GM12878 (cell line): Measurements from ENCODE around the gene SESTD1.

Experiments used
- EP300 ChIP-seq, 2 experiments: fragments of 150-350 bp in 1 of 2; IDR thresholded peaks; 2 replicates each; pipeline ENCODE4 v1.6.1; 2011 to 2012; ENCODE audit warnings: low read depth in 2 of 2, low read length in 2 of 2, borderline replicate concordance in 1 of 2, improper control_type of control experiment in 1 of 2, inconsistent platforms in 1 of 2; ENCODE audit not compliant: control insufficient read depth in 1 of 2
- KDM1A ChIP-seq: fragments of 200-600 bp; sonication (generic); IDR thresholded peaks from 2 replicates; pipeline ENCODE4 v1.6.1; 2016; ENCODE audit warnings: borderline replicate concordance
- MTA2 ChIP-seq: fragments of 450-650 bp; IDR thresholded peaks from 2 replicates; pipeline ENCODE4 v1.6.1; 2016; ENCODE audit warnings: low read depth, mild to moderate bottlenecking, moderate library complexity
- POLR2AphosphoS5 ChIP-seq: IDR thresholded peaks from 2 replicates; pipeline ENCODE4 v1.6.1; 2011; ENCODE audit warnings: mild to moderate bottlenecking, low read length, inconsistent platforms
- SMC3 ChIP-seq: IDR thresholded peaks from 2 replicates; pipeline ENCODE4 v1.6.1; 2011; ENCODE audit warnings: low read length, improper control_type of control experiment, borderline replicate concordance
- SP1 ChIP-seq: IDR thresholded peaks from one replicate; pipeline ENCODE4 v1.6.1; 2011; ENCODE audit warnings: low read depth, low read length
- SUPT20H ChIP-seq: IDR thresholded peaks from 2 replicates; pipeline ENCODE4 v1.6.1; 2011; ENCODE audit warnings: low read depth, mild to moderate bottlenecking, low read length, moderate library complexity, borderline replicate concordance; ENCODE audit not compliant: control insufficient read depth
- YY1 ChIP-seq: IDR thresholded peaks from 2 replicates; pipeline ENCODE4 v1.6.1; 2011; ENCODE audit warnings: low read depth, mild to moderate bottlenecking, low read length
- ZNF274 ChIP-seq: IDR thresholded peaks from one replicate; pipeline ENCODE4 v1.8.0; 2011; ENCODE audit not compliant: insufficient read length, insufficient read depth
- TF ChIP-seq, protein P1 (sequence below), 3 experiments: IDR thresholded peaks in 2 of 3; conservative IDR thresholded peaks in 1 of 3; 2 replicates each; pipeline ENCODE4 v1.5.1; 2011; ENCODE audit warnings: low read depth in 3 of 3, low read length in 3 of 3, mild to moderate bottlenecking in 3 of 3, control low read depth in 2 of 3, moderate library complexity in 2 of 3, inconsistent platforms in 1 of 3, mixed read lengths in 1 of 3; ENCODE audit not compliant: control insufficient read depth in 2 of 3, insufficient read depth in 1 of 3; ENCODE audit errors: extremely low read depth in 1 of 3
- TF ChIP-seq, protein P2 (sequence below): fragments of 450-650 bp; IDR thresholded peaks from 2 replicates; pipeline ENCODE4 v1.6.1; 2017; ENCODE audit warnings: mild to moderate bottlenecking
- TF ChIP-seq, protein P3 (sequence below): fragments of 450-650 bp; IDR thresholded peaks from 2 replicates; pipeline ENCODE4 v1.6.1; 2017; ENCODE audit warnings: borderline replicate concordance

DNA sequence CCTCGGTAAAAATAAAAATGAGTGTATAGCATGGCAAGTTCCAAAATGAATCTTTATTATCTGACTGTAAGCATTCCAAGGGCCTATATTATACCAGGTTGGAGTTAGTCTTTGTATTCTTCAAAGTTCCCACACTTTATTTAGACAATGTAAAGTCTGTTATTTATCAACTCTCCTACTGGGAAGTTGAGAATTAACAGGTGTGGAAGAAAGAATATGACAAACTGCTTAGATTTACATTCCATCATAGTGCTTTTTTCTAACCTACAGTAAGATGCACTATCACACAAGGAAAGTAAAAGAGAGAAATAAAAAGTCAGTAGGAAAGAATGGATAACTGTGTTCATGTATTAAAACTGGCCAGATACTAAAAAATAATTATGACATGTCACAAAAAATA, 93.3 kb downstream of the SESTD1 start:
- TF ChIP-seq SUPT20H (no peak), ZNF274 (no peak), EP300 (IDR thresholded peaks at IDR 0.05; ENCODE audit: borderline replicate concordance in 1 of 2, control insufficient read depth in 1 of 2, low read depth in 2 of 2, low read length in 2 of 2) (no peak), MTA2 (no peak), YY1 (no peak), KDM1A (no peak), SP1 (no peak), SMC3 (no peak), POLR2AphosphoS5 (no peak)
- TF ChIP-seq, protein P1, sequence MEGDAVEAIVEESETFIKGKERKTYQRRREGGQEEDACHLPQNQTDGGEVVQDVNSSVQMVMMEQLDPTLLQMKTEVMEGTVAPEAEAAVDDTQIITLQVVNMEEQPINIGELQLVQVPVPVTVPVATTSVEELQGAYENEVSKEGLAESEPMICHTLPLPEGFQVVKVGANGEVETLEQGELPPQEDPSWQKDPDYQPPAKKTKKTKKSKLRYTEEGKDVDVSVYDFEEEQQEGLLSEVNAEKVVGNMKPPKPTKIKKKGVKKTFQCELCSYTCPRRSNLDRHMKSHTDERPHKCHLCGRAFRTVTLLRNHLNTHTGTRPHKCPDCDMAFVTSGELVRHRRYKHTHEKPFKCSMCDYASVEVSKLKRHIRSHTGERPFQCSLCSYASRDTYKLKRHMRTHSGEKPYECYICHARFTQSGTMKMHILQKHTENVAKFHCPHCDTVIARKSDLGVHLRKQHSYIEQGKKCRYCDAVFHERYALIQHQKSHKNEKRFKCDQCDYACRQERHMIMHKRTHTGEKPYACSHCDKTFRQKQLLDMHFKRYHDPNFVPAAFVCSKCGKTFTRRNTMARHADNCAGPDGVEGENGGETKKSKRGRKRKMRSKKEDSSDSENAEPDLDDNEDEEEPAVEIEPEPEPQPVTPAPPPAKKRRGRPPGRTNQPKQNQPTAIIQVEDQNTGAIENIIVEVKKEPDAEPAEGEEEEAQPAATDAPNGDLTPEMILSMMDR (IDR thresholded peaks at IDR 0.05 in 2 of 3, conservative IDR thresholded peaks at IDR 0.05 in 1 of 3; ENCODE audit: control insufficient read depth in 2 of 3, extremely low read depth in 1 of 3, insufficient read depth in 1 of 3, low read depth in 3 of 3, low read length in 3 of 3), result no peak
- TF ChIP-seq, protein P2, sequence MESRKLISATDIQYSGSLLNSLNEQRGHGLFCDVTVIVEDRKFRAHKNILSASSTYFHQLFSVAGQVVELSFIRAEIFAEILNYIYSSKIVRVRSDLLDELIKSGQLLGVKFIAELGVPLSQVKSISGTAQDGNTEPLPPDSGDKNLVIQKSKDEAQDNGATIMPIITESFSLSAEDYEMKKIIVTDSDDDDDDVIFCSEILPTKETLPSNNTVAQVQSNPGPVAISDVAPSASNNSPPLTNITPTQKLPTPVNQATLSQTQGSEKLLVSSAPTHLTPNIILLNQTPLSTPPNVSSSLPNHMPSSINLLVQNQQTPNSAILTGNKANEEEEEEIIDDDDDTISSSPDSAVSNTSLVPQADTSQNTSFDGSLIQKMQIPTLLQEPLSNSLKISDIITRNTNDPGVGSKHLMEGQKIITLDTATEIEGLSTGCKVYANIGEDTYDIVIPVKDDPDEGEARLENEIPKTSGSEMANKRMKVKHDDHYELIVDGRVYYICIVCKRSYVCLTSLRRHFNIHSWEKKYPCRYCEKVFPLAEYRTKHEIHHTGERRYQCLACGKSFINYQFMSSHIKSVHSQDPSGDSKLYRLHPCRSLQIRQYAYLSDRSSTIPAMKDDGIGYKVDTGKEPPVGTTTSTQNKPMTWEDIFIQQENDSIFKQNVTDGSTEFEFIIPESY, result no peak
- TF ChIP-seq, protein P3, sequence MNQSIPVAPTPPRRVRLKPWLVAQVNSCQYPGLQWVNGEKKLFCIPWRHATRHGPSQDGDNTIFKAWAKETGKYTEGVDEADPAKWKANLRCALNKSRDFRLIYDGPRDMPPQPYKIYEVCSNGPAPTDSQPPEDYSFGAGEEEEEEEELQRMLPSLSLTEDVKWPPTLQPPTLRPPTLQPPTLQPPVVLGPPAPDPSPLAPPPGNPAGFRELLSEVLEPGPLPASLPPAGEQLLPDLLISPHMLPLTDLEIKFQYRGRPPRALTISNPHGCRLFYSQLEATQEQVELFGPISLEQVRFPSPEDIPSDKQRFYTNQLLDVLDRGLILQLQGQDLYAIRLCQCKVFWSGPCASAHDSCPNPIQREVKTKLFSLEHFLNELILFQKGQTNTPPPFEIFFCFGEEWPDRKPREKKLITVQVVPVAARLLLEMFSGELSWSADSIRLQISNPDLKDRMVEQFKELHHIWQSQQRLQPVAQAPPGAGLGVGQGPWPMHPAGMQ, result no peak
